NCI-H748 (cell line): ENCODE results near the gene WDR48.

ENCODE experiments used
- DNase-seq: peaks from one replicate; lab custom pipeline; 2025; ENCODE audit not compliant: unreplicated experiment; lab: John Stamatoyannopoulos, UW

Gene WDR48

GRCh38 chr3:39063143-39063542 is 11.3 kb downstream of the WDR48 start:
- DNase-seq = no peak

- DNase-seq = no peak
Observed at GRCh38 chr3:39064646-39065045, 12.8 kb downstream of the WDR48 start.

- DNase-seq = no peak
Observed at GRCh38 chr3:39065197-39065596, 13.4 kb downstream of the WDR48 start.

GRCh38 chr3:39067286-39067685 is 15.5 kb downstream of the WDR48 start:
- no peak for DNase-seq

GRCh38 chr3:39068556-39068955 is 16.7 kb downstream of the WDR48 start:
- no peak for DNase-seq

- no peak for DNase-seq
Observed at GRCh38 chr3:39075910-39076309, 24.1 kb downstream of the WDR48 start.

GRCh38 chr3:39079530-39079929 is 27.7 kb downstream of the WDR48 start:
- DNase-seq = no peak

GRCh38 chr3:39080026-39080425 is 28.2 kb downstream of the WDR48 start:
- no peak for DNase-seq

- no peak for DNase-seq
Observed at GRCh38 chr3:39082666-39083313, 31.0 kb downstream of the WDR48 start.

GRCh38 chr3:39086144-39086543 is 34.3 kb downstream of the WDR48 start:
- DNase-seq = no peak

- no peak for DNase-seq
Observed at GRCh38 chr3:39088456-39088855, 36.6 kb downstream of the WDR48 start.

GRCh38 chr3:39088889-39089288 is 37.1 kb downstream of the WDR48 start:
- DNase-seq = no peak

- no peak for DNase-seq
Observed at GRCh38 chr3:39090922-39091321, 39.1 kb downstream of the WDR48 start.

- DNase-seq = no peak
Observed at GRCh38 chr3:39094851-39095677, 43.2 kb downstream of the WDR48 start.

GRCh38 chr3:39095778-39096177 is 44.0 kb downstream of the WDR48 start:
- DNase-seq = no peak

- no peak for DNase-seq
Observed at GRCh38 chr3:39096775-39097174, 45.0 kb downstream of the WDR48 start.

- no peak for DNase-seq
Observed at GRCh38 chr3:39097716-39098472, 46.1 kb downstream of the WDR48 start.

GRCh38 chr3:39098473-39099000 is 46.7 kb downstream of the WDR48 start:
- no peak for DNase-seq

- DNase-seq = no peak
Observed at GRCh38 chr3:39099242-39099641, 47.4 kb downstream of the WDR48 start.

GRCh38 chr3:39099738-39100499 is 48.1 kb downstream of the WDR48 start:
- DNase-seq = no peak

- no peak for DNase-seq
Observed at GRCh38 chr3:39100500-39100886, 48.7 kb downstream of the WDR48 start.
